OCI-M1 (cell line): ENCODE measurements around the gene KLF4.
A peak's percentile ranks its signal among the peaks of the same experiment; 100 is the strongest.
"Not testable (repeated sequence)": the region's sequence is repeated elsewhere in the genome, so short reads cannot be mapped to it uniquely, and the experiment has no call there.

ENCODE experiments used
- DNase-seq: peaks from one replicate; lab custom pipeline; 2025; lab: John Stamatoyannopoulos, UW

Gene KLF4

DNA sequence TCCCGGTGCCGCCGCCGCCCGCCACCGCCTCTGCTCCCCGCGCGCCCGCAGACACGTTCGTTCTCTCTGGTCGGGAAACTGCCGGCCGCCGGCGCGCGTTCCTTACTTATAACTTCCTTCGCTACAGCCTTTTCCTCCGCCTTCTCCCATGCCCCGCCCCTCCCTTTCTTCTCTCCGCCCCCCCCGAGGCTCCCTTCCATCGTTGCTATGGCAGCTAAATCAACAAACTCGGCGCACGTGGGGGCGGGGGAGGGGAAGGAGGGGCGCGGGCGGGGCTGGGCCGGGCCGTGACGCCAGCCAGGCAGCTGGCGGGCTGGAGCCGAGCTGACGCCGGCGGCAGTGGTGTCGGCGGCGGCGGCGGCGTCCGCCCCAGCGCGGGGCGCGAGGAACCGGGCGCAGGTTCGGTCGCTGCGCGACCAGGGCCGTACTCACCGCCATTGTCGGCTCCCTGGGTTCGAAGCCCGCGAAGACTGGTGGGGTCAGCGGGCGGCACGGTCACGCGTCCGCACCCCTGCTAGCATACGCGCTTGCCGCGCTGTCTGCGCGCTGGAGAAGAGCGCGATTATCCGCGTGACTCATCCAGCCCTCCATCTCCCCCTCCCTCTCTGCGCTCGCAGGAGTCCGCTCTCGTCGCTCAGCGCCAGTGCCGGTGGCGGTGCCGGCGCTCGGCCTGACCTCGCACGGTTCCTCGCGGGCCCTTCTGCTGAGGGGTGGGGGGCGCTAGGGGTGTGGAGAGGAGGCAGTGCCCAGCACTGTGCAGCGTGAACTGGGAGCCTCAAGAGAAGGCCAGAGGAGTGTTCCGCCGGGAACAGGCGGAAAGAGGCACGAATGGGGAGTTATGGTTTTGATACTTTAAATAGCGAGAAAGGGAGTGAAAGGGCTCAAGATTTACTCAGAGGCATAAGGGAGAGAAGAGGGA lies at the start of gene KLF4:
Gene KLF4 (minus strand): TSS at position 83 of the 919 bp plus-strand sequence. CDS start 597 bp downstream, outside the sequence.
- DNase-seq = peak; percentile 91

DNA sequence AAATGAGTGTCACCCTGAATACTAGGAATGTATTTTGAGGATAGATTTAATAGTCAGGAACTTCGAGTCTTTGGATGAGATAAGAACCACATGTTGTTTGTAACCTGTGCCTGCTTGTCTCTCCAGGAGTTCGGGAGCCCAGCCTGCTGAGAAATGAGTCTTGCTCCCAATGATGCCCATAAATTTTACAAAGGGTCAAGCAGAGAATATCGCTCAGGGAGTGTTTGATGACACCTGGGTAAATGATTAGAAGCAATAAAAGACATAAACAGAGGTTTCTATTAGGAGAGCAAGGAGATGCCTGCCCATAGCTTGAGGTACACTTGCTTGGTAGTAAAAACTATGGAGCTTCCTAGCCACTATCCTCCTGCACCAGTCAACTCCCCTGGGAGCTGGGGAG lies 46.9 kb upstream of the KLF4 start:
- no peak for DNase-seq

DNA sequence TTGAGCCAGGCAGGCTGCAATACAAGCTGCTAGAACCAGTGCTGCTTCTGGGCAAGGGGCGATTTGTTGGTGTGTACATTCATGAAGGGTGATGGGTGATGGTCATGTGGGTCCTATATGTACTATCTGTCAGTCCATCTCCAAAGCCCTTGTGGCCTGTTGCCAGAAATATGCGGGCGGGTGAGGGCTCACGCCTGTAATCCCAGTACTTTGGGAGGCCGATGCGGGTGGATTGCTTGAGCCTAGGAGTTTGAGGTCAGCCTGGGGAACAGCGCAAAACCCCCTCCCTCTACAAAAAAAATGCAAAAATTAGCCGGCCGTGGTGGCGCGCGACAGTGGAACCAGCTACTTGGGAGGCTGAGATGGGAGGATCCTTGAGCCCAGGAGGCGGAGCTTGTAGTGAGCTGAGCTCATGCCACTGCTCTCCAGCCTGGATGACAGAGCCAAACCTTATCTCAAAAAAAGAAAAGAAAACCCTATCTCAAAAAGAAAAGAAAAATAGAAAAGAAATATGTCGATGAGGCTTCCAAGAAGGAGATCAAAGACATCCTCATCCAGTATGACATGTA lies 45.0 kb upstream of the KLF4 start:
- no peak for DNase-seq

DNA sequence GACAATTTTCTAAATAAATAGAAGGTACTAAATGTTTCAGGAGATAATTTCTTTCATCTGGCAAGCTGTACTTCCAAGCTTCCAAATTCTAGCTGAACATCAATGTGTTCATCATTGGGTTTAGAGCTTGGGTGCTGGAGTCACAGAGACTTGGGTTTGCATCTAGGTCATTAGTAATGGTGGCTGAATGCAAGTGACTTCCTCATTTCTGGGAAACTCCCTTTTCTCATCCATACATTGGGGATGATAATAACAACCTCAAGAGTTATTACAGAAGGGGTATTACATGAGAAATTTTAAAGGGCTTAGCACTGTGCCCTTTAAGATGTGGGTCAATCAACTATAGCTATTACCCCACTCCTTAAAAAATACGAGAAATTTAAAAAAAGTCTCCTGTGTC lies 41.1 kb upstream of the KLF4 start:
- peak; percentile 11 for DNase-seq

DNA sequence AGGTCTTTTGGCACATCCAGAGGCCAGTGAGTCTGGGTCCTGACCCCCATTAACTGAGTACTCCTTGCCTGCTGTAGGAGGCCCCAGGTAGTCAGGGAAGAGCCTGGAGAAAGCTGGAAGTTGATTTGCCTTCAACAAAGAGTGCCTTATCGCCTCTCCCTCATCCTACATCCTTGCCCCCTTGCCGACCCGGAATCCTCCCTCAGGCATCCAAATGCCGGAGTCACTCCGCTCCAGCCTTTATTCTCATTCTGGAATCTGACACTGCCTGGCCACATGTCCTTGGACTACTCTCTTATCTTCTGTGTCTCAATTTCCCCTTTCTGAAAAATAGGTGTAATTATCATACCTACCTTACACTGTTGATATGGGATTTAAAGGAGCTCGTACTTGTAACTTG lies 39.1 kb upstream of the KLF4 start:
- no peak for DNase-seq

DNA sequence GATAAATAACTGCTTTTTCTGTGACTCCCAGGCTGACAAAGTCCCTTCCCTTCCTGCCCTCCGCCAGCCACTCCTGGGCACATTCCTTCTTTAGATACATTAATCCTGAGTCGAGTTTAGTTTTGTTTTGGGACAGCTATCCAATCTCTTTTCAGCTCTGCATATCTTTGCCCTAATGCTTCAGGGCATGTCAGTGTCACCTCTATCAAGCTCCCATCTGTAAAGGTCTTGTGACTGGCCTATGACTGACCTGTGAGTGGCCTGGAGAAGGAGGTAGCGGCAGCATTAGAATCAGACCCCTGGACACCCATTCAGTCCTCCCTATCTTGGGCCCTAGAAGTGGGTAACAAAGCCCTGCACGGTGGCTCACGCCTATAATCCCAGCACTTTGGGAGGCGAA lies 34.0 kb upstream of the KLF4 start:
- DNase-seq = no peak

DNA sequence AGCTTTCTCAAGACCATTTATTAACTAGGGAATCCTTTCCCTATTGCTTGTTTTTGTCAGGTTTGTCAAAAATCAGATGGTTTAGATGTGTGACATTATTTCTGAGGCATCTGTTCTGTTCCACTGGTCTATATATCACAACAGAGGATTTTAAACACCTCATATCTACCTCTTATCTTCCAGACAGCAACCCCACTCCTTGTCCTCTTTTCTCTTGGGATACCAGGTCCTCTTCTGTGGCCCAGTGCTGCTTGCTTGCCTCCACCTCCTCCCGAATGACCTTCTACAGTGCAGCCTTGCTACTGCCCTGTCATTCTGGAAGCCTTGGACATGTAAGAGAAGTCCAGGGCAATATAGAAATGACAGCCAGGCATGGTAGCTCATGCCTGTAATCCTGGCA lies 30.6 kb upstream of the KLF4 start:
- DNase-seq = no peak

DNA sequence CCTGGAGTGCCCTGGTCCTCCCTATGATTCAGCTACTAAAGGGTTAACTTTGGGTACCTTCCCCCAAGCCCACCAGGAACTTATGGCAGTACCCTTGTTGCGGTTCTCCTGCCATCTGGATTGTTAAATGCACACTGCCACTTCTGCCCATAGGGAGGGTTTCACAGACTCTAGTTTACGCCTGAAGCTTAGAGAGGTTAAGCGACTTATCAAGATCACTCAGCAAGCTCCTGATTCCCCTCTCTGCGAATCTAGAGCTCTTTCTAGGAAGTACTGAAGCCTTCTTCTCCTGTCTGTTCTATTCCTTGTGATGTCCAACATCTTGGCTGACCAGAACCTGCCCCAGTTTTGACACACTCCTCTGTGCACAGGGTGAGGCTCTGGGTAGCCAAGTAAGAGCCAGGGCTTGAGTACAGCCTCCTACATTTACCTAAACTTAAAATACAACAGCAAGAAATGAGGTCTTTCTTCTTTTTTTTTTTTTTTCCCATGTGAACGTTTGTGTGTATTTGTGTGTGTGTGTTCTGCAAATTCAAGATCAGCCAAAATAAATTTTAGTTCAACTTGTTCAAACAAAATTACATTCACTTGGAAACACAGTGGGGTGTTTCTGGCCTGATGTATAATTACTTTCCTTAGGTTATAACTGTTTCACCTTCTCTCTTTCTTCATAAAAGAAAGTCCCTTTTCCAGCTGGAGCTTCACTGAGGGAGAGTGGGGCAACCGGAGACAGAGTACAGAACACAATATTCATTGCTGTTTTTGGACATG lies 28.7 kb upstream of the KLF4 start:
- no peak for DNase-seq

DNA sequence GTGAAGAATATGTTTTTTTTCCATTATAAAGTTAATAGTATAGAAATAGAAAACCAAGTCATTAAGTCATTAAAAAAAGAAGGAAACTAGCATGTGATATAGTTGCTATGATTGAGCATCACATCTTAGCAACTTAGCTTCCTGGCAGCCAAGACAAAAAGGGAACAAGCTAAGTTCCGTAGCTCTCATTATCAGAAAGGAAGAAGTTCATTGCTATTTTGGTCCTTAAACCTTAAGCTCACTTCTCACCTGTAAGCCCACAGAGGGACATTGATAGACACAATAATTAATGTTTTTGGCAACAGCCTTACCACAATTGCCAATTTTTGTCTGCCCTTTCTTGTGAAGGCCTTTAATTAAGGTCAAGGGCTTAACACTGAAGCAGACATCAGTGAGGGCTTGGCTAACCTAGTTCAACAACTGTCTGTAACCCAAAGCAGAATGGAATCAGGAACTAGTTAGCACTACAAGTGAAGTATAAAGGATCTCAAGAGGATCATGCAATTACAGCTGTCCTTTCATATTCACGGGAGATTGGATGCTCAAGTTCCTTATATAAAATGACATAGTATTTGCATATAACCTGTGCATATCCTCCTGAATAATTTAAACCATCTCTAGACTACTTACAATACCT lies 24.0 kb upstream of the KLF4 start:
- no peak for DNase-seq

DNA sequence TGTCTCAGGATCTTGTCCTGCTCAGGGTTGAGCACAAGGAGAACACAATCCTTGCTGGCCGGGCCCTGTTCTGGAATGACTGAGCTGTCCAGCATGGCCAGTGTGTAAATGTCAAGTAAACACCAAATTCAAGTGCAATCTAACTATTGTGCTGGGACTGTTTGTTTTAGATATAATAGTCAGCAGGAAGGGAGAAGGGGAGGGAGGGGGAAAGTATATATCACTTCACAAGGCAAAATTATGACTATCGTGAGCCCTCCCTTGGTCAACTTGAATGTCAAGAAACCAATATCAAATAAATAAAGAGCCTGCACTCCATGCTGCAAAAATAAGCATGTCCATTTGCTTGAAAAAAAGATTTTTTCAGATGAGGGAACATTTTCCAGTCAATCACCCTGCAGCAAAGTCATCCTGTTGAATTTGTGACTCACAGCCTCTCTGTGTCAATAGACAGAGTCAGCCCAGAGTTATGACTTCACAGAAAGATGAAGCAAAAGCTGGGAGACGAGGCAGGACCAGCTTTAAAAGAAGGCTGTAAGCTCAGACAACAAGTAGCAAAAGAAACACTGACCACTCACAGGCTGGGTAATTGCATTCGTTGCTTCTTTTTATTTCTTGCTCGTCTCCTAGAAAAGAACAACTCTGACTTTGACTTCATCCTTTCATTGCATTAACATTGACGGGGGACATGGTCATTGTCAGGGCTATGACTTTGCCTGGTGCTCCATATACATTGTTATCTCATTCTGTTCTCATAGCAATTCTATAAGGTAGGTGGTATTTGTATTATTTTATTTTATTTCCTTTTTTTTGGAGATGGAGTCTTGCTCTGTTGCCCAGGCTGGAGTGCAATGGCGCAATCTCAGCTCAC lies 15.3 kb upstream of the KLF4 start:
- DNase-seq = no peak

DNA sequence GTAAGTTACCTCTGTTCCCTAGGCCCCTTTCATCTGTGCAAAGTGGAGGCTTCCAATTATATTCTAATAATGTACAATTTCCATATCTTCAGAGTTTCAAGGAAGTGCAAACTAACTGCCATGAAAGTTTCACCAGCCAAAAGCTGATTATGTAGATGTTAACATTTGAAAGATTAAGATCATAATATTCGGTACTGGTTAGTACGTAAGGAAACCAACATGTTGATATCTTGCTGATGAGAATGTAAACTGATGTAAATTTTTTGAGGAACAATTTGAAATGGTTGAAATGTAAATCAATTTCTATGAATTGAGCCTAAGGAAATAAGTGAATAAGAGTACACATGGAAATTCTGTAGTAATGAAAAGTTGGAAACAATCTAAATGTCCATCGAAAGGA lies 12.9 kb upstream of the KLF4 start:
- no peak for DNase-seq

DNA sequence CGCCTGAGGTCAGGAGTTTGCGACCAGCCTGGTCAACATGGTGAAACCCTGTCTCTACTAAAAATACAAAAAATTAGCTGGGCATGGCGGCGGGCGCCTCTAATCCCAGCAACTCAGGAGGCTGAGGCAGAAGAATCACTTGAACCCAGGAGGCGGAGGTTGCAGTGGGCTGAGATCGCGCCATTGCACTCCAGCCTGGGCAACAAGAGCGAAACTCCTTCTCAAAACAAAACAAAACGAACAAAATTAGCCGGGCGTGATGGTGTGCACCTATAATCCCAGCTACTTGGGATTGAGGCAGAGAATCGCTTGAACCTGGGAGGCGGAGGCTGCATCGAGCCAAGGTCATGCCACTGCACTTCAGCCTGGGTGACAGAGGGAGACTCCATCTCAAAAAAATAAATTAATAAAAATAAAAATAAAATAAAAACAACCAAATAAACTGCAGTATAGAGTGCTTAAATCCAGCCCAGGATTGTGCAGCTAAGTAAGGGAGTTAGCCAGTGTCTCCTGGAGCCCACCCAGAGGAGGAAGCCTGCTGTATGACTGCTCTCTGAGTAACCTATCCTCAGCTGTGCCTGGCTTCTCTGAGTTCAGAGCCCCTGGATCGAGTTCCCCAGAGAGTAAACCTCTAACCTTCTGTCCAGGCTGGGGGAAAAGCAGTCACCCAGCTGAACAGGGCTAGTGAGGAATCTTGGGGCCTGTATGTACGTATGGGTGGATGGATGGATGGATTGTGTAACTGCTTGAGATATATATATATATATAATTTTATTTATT lies 11.0 kb upstream of the KLF4 start:
- not testable (repeated sequence) for DNase-seq

DNA sequence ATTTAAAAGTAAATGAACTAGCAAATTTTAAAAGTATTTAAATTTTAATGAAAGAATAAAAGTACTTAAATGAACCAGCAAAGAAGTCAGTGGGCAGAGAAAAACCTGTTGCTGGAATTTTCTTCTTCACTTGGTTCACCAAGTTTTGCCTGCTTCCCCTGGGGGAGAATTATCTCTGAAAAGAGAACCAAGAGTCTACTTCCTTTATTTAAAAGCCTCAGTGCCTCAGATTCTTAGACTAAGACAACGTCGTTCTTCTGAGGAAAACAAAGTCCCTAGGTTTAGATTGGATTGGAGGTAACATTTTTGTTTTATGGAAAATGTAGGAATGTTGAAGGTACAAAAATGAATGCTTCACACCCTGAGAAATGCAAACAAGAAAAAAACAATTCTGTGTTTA lies 7.4 kb upstream of the KLF4 start:
- peak; percentile 18 for DNase-seq

DNA sequence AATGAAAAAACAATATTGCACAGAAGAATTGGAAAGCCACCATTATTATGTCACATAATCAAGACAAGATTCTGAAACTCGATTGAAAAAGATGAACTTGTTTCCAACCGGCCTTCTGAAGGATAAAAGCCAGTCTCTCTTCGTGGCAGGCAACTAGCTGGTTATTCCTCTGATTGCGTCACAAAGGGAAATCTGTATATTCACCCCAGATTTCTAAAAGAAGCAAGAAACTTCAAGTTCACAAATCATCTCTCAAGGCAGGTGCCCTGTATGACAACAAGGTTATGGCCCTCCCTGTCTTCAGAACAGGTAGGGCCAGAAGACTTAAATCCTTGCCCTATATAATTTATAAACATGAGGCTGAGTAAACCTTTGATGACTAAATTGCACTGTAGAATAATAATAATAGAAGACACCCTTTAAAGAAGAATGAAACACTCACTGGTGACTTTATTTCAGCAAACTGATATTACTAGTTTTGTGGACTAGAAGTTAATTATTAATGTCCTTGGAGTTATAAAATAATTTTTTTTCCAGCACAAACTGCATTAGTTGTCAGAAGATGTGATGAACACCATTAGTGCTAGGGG lies 2.9 kb upstream of the KLF4 start:
- no peak for DNase-seq

DNA sequence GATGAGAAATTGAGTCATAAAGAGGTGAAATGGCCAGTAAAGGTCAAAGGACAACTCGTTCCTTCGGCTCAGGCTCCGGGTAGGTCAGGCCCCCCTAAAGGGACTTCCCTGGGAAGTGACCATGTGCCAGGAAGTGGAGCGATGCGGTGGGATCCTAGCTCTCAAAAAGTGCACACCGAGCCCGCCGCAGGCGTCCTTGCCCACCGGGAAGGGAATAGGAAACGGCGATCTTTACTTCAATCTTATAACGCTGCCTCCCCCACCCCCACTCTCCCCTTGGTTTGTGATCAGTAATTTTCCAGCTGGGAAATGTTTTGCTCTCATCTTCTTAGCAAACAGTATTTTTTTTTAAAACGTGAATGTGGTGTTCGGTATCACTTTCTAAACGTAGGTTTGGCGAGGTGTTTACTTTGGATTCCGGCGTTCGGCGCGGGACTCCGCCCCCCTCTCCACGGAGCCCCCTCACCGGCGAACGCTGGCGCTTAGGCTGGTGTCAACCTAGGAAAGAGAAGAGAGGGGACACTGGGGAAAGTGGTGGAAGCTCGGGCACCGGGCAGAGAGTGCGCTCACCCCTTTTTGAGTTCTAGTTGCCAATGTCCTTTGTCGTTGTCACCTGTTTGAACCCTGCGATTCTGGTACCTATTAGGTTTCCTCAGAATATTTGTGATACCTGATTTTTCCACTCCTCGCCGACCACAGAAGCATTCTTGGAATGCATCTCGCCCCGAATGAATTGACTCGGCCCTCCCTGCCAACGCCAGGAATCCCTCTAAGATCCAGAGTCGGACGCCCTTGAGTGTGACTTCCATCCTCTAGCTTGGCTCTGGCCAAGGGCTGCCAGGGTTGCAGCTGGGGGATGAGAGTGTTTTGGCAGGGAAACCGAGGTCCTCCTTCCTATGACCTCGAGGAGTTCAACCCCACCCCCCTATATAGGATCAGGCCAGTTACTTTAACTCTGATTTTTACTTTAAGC lies 1.8 kb upstream of the KLF4 start:
- no peak for DNase-seq

DNA sequence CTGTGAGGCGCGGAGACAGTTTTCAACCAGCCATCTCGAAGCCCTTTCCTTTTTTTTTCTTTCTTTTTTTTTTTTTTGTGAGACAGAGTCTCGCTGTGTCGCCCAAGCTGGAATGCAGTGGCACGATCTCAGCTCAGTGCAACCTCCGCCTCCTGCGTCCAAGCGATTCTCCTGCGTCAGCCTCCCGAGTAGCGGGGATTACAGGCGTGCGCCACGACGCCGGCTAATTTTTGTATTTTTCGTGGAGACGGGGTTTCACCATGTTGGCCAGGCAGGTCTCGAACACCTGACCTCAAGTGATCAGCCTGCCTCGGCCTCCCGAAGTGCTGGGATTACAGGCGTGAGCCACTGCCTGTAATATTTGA lies 1.0 kb upstream of the KLF4 start:
- not testable (repeated sequence) for DNase-seq

DNA sequence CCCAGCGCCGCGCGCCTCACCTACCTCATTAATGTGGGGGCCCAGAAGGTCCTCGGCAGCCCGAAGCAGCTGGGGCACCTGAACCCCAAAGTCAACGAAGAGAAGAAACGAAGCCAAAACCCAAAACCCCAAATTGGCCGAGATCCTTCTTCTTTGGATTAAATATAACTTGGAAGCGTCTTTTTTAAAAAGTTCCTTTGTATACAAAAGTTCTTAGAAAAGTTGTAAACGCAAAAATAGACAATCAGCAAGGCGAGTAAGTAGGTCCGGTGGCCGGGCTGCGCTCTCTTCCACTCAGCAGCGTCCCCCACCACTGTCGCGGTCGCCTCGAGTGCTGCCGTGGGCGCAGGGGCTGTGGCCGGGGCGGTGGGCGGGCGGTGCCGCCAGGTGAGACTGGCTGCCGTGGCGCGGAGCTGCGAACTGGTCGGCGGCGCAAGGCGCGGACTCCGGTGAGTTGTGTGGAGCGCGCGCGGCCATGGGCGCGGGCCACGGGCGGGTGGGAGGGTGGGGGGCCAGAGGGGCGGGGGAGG lies 360 bp downstream of the KLF4 start:
- DNase-seq = no peak

DNA sequence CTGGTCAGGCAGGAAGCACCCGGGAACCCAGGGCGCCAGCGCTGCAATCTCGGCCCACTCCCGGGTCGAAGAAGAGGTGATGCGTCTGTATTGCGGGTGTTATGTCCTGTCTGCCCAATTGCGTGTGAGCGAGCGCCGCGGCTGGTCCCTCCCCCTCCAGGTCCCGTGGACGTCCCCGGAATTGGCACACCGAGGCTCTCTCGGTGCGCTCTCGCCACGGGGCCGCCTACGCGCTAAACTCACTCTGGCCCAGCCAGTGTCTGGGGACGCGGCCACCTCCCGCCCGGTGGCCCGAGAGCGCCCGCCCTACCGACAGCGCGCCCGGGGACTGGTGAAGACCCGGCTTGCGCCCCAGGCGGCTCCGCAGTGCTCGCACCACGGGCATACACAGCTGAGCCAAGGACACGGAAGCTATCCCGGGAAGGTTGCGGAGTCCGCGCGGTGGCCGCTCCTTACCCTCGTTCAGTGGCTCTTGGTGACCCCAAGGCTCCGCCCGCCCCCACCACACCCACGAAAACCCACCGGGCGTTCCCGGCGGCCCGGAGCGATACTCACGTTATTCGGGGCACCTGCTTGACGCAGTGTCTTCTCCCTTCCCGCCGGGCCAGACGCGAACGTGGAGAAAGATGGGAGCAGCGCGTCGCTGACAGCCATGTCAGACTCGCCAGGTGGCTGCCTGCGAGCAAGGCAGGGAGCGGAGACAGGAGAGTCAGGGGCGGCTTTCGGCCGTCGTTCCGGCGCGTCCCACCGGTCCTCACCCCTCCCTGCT lies 1.0 kb downstream of the KLF4 start:
- DNase-seq = no peak
